H1 (cell line): ENCODE measurements around the gene AP1G2. TPM values are rescaled to one million over a fixed set of nuclear protein-coding genes. Genes with fewer than 3 reads are reported as not detected.

ENCODE experiments used
- CTCF ChIA-PET: fragments of 300-600 bp; sonication (Branson Sonifier 250); formaldehyde crosslinking; loops from one replicate; lab custom pipeline; 2021; ENCODE audit not compliant: partially characterized antibody; lab: Charles Lee
- POLR2A ChIA-PET: fragments of 300-600 bp; sonication (Branson Sonifier 250); formaldehyde crosslinking; loops from one replicate; lab custom pipeline; 2021; ENCODE audit warnings: inconsistent platforms; ENCODE audit not compliant: partially characterized antibody; lab: Charles Lee
- DNase-seq, 2 experiments: peaks; one replicate each; pipeline versions ENCODE4 v3.0.0 to v3.0.0-alpha.2; 2010 to 2022; ENCODE audit warnings: low spot score in 2 of 2, low read depth in 1 of 2, mixed read lengths in 1 of 2
- FAIRE-seq: peaks from 2 replicates; lab custom pipeline; 2011; peaks lifted over from hg19 to GRCh38; lab: Jason Lieb, UNC
- H2AFZ ChIP-seq: 2 replicates; pipeline ENCODE4 v1.8.1; 2012; ENCODE audit warnings: low read length, inconsistent platforms
- H2AK5ac ChIP-seq: 2 replicates; pipeline ENCODE4 v1.6.1; 2013; ENCODE audit warnings: low read depth, low read length
- H2BK120ac ChIP-seq: replicated peaks from 2 replicates; pipeline ENCODE3; 2013; ENCODE audit warnings: low read depth, low read length, inconsistent platforms
- H2BK12ac ChIP-seq: 2 replicates; pipeline ENCODE4 v1.6.1; 2013; ENCODE audit warnings: low read depth, low read length
- H2BK15ac ChIP-seq: 2 replicates; pipeline ENCODE4 v1.6.1; 2013; ENCODE audit warnings: low read length
- H2BK20ac ChIP-seq: 2 replicates; pipeline ENCODE4 v1.6.1; 2013; ENCODE audit warnings: low read length
- H2BK5ac ChIP-seq: 2 replicates; pipeline ENCODE4 v1.6.1; 2013; ENCODE audit warnings: low read depth, low read length
- H3K14ac ChIP-seq: 2 replicates; pipeline ENCODE4 v1.6.1; 2013; ENCODE audit warnings: inconsistent platforms; ENCODE audit not compliant: insufficient read length
- H3K18ac ChIP-seq: 2 replicates; pipeline ENCODE4 v1.6.1; 2013; ENCODE audit warnings: low read length; ENCODE audit errors: extremely low read depth
- H3K23ac ChIP-seq: 2 replicates; pipeline ENCODE4 v1.6.1; 2013; ENCODE audit warnings: inconsistent platforms; ENCODE audit not compliant: insufficient read length
- H3K23me2 ChIP-seq: 2 replicates; pipeline ENCODE4 v1.6.1; 2013; ENCODE audit warnings: low read depth, low read length
- H3K27ac ChIP-seq: 2 replicates; pipeline ENCODE4 v1.6.1; 2011; ENCODE audit warnings: low read depth, low read length, inconsistent platforms
- H3K27me3 ChIP-seq, 4 experiments: replicated peaks in 1 of 4; 1 replicate in 1 of 4; 2 replicates in 3 of 4; pipeline versions ENCODE4 v1.6.1 to v1.8.1; 2011 to 2013; ENCODE audit warnings: low read length in 3 of 4, mild to moderate bottlenecking in 3 of 4, inconsistent platforms in 2 of 4, mixed read lengths in 2 of 4, moderate library complexity in 1 of 4; ENCODE audit not compliant: control insufficient read depth in 3 of 4, insufficient read depth in 3 of 4; ENCODE audit errors: extremely low read depth in 1 of 4
- H3K36me3 ChIP-seq, 4 experiments: 2 replicates each; pipeline versions ENCODE4 v1.6.1 to v1.8.1; 2011 to 2013; ENCODE audit warnings: mild to moderate bottlenecking in 4 of 4, low read length in 3 of 4, moderate library complexity in 2 of 4, control low read depth in 1 of 4, inconsistent platforms in 1 of 4; ENCODE audit not compliant: insufficient read depth in 4 of 4, control insufficient read depth in 2 of 4
- H3K4ac ChIP-seq: replicated peaks from 2 replicates; pipeline ENCODE3; 2013; ENCODE audit warnings: low read length, low read depth, mixed read lengths, inconsistent platforms; ENCODE audit not compliant: insufficient read length
- H3K4me1 ChIP-seq, 4 experiments: replicated peaks in 1 of 4; 1 replicate in 1 of 4; 2 replicates in 3 of 4; pipeline versions ENCODE4 v1.6.1 to v1.8.1; 2011 to 2013; ENCODE audit warnings: low read length in 3 of 4, inconsistent platforms in 2 of 4, mixed read lengths in 1 of 4; ENCODE audit not compliant: insufficient read depth in 4 of 4, control insufficient read depth in 3 of 4
- H3K4me2 ChIP-seq, 2 experiments: 2 replicates each; pipeline versions ENCODE4 v1.6.1 to v1.8.1; 2011 to 2013; ENCODE audit warnings: low read depth in 2 of 2, low read length in 2 of 2, control low read depth in 1 of 2, inconsistent platforms in 1 of 2, mild to moderate bottlenecking in 1 of 2; ENCODE audit not compliant: insufficient read depth in 1 of 2
- H3K4me3 ChIP-seq, 4 experiments: fragments of 200-600, 300-600 bp in 1 of 4; sonication (generic), shearing (Covaris generic), sonication (Bioruptor Twin) in 1 of 4; 2 replicates each; pipeline versions ENCODE4 v1.5.1 to v1.8.1; 2011 to 2016; ENCODE audit warnings: low read length in 4 of 4, low read depth in 3 of 4, control low read depth in 2 of 4, inconsistent platforms in 2 of 4, mild to moderate bottlenecking in 2 of 4, mixed read lengths in 1 of 4, moderate library complexity in 1 of 4; ENCODE audit not compliant: insufficient read depth in 2 of 4; ENCODE audit errors: extremely low read depth in 1 of 4
- H3K56ac ChIP-seq: replicated peaks from 2 replicates; pipeline ENCODE3; 2013; ENCODE audit warnings: low read depth, mild to moderate bottlenecking, mixed read lengths, low read length, inconsistent platforms; ENCODE audit not compliant: insufficient read length
- H3K79me1 ChIP-seq: 2 replicates; pipeline ENCODE4 v1.6.1; 2013; ENCODE audit warnings: low read depth, low read length, control low read depth
- H3K79me2 ChIP-seq, 2 experiments: 2 replicates each; pipeline versions ENCODE4 v1.6.1 to v1.8.1; 2012 to 2013; ENCODE audit warnings: low read length in 2 of 2, mild to moderate bottlenecking in 2 of 2, inconsistent platforms in 1 of 2; ENCODE audit not compliant: insufficient read depth in 2 of 2, control insufficient read depth in 1 of 2
- H3K9ac ChIP-seq, 4 experiments: replicated peaks in 1 of 4; 1 replicate in 1 of 4; 2 replicates in 3 of 4; pipeline versions ENCODE4 v1.6.1 to v1.8.1; 2011 to 2013; ENCODE audit warnings: low read depth in 3 of 4, low read length in 3 of 4, control low read depth in 2 of 4, mild to moderate bottlenecking in 2 of 4, moderate library complexity in 2 of 4, inconsistent platforms in 1 of 4; ENCODE audit errors: extremely low read depth in 1 of 4
- H3K9me3 ChIP-seq, 2 experiments: 2 replicates each; pipeline versions ENCODE4 v1.6.1 to v1.8.1; 2012 to 2013; ENCODE audit warnings: mild to moderate bottlenecking in 2 of 2, moderate library complexity in 2 of 2, control low read depth in 1 of 2, inconsistent platforms in 1 of 2, low read depth in 1 of 2, low read length in 1 of 2, mixed read lengths in 1 of 2; ENCODE audit not compliant: insufficient read depth in 2 of 2
- H4K20me1 ChIP-seq, 2 experiments: replicated peaks in 1 of 2; 2 replicates each; pipeline versions ENCODE3 to v1.8.1; 2011 to 2013; ENCODE audit warnings: inconsistent platforms in 2 of 2, low read length in 2 of 2, mild to moderate bottlenecking in 1 of 2; ENCODE audit not compliant: insufficient read depth in 2 of 2, control insufficient read depth in 1 of 2
- H4K5ac ChIP-seq: 2 replicates; pipeline ENCODE4 v1.6.1; 2013; ENCODE audit warnings: low read length, low read depth, mixed read lengths, inconsistent platforms; ENCODE audit not compliant: insufficient read length
- H4K8ac ChIP-seq: 2 replicates; pipeline ENCODE4 v1.8.0; 2013; ENCODE audit warnings: mild to moderate bottlenecking, moderate library complexity, low read length, inconsistent platforms; ENCODE audit not compliant: insufficient read depth; ENCODE audit errors: extremely low read depth
- H4K91ac ChIP-seq: replicated peaks from 2 replicates; pipeline ENCODE3; 2013; ENCODE audit warnings: low read length, mixed read lengths, inconsistent platforms; ENCODE audit not compliant: insufficient read length
- CEBPB ChIP-seq: IDR thresholded peaks from 2 replicates; pipeline ENCODE4 v1.6.1; 2012; ENCODE audit warnings: low read depth, low read length
- CREB1 ChIP-seq: IDR thresholded peaks from 2 replicates; pipeline ENCODE4 v1.6.1; 2012; ENCODE audit warnings: inconsistent platforms
- EZH2 ChIP-seq: fragments of 200-600 bp; sonication (generic); IDR thresholded peaks from 2 replicates; pipeline ENCODE4 v1.7.1; 2012; ENCODE audit warnings: low read depth, mild to moderate bottlenecking, moderate library complexity, low read length, inconsistent platforms; ENCODE audit not compliant: severe bottlenecking
- GTF2F1 ChIP-seq: IDR thresholded peaks from 2 replicates; pipeline ENCODE4 v1.6.1; 2012; ENCODE audit warnings: low read depth, low read length, improper control_type of control experiment, borderline replicate concordance
- HDAC6 ChIP-seq: IDR thresholded peaks from one replicate; pipeline ENCODE4 v1.7.1; 2012; ENCODE audit warnings: low read depth, mild to moderate bottlenecking, inconsistent platforms, low read length, moderate library complexity
- JUN ChIP-seq: IDR thresholded peaks from 2 replicates; pipeline ENCODE4 v1.6.1; 2011; ENCODE audit warnings: low read depth, mild to moderate bottlenecking, improper control_type of control experiment, low read length
- KDM5A ChIP-seq: fragments of 200-600 bp; IDR thresholded peaks from 2 replicates; pipeline ENCODE4 v1.7.1; 2012; ENCODE audit warnings: mild to moderate bottlenecking, low read length, inconsistent platforms, mixed read lengths
- MAX ChIP-seq: IDR thresholded peaks from 2 replicates; pipeline ENCODE4 v1.6.1; 2012; ENCODE audit warnings: inconsistent platforms
- POLR2AphosphoS5 ChIP-seq: IDR thresholded peaks from 2 replicates; pipeline ENCODE4 v1.6.1; 2011; ENCODE audit warnings: low read depth, low read length
- RFX5 ChIP-seq: IDR thresholded peaks from 2 replicates; pipeline ENCODE4 v1.6.1; 2011; ENCODE audit warnings: low read depth, low read length, improper control_type of control experiment, borderline replicate concordance
- TAF7 ChIP-seq: optimal IDR thresholded peaks from 2 replicates; pipeline ENCODE3; 2011; ENCODE audit warnings: low read depth, mild to moderate bottlenecking, inconsistent platforms, low read length, moderate library complexity, borderline replicate concordance
- WGBS, 2 experiments: shearing (Covaris generic) in 1 of 2; methylation state at CpG; one replicate each; pipeline versions ENCODE4 v1.1.6 to v1.1.7; 2013 to 2015; ENCODE audit warnings: low lambda C conversion rate in 2 of 2, mixed read lengths in 2 of 2, inconsistent platforms in 1 of 2, low coverage in 1 of 2, missing lambda C conversion rate in 1 of 2; ENCODE audit not compliant: insufficient replicate concordance in 2 of 2, insufficient coverage in 1 of 2, insufficient read length in 1 of 2; ENCODE audit errors: extremely low coverage in 1 of 2, missing lambda C conversion rate in 1 of 2; 5-methylcytosine and 5-hydroxymethylcytosine counted together
- polyA plus RNA-seq, 7 experiments: library from polyadenylated mRNA; depleted of rRNA in 3 of 7; stranded (reverse) in 5 of 7; unstranded in 2 of 7; fragments of >200 nt in 5 of 7; fragments of 200-250 nt in 2 of 7; gene quantifications; 1 replicate in 5 of 7; 2 replicates in 1 of 7; 4 replicates in 1 of 7; pipeline versions ENCODE4 v1.2.1 to v1.2.3, GENCODE V29; 2011 to 2013; ENCODE audit warnings: missing spikeins in 2 of 7, mixed read lengths in 2 of 7
- total RNA-seq: library from RNA; stranded (reverse); fragmentation: NEBNext Ultra II Directional; extraction: Animal tissue kit (Norgen Biotek cat#: 25700); gene quantifications from 2 replicates; pipeline ENCODE4 v1.2.1, GENCODE V29; 2021

Gene AP1G2
- total and polyA plus RNA-seq, 2 of the 8 experiments (the other 6 are each of a cell fraction or from before 2014, with no cell fraction given), result 70.9 to 134 TPM

DNA sequence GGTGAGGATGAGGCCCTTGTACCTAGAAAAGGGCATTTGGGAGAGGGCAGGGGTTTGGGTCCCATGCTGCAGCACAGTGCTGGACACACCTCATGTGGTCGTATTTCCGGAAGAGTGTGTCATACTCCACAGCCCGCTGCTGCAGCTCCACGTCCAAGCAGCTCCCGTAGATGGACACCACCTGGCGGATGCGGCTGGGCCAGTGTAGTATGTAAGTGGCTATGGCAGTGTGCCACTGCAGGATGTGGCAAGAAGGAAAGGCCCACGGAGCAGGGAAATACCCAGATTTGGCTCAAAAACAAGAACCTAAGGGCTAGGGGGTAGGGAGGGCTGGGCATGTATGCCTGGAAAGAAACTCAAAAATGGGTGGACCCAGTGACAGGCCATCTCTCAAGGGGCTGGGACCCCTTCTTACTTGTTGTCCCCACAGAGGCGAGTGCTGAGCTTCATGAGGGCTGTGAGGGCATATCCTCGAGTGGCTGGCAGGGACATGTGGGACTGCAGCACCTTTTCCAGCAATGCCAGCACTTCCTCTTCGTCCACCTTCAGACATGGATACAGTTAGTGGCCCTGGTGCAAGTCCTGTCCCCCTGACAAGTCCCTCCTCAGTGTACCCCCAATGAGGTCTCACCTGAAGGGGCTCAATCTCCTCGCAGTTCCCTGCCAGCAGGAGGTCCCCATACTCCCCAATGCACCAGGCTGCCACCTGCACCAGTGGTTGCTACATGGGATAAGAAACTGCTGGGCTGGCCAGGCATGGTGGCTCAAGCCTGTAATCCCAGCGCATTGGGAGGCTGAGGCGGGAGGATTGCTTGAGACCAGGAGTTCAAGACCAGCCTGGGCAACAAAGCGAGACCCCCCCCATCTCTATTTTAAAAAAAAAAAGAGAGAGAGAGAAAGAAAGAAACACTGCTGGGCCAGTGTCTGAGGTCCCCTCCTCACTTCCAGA lies 5.4 kb downstream of the AP1G2 start:
- Histone ChIP-seq H3K79me2 (peaks cover 0 to 11% of the 10 kb centered on the region in 2 experiments; a peak in 2 of 4 replicates), H3K9me3 (no peaks in the 10 kb centered on the region), H3K27ac (0 out of 2 replicates have a peak overlapping the region, but pooled peaks have one; percentile 19), H2BK20ac (no peak overlapping the region), H2BK15ac (no peak overlapping the region), H3K23me2 (peaks cover 6% of the 10 kb centered on the region; the same call in 1 of the 2 replicates), H3K4ac (no peak overlapping the region), H2AK5ac (no peak overlapping the region), H3K23ac (no peak overlapping the region), H3K36me3 (peaks cover 11 to 33% (median 17%) of the 10 kb centered on the region in 4 experiments; a peak in 7 of 8 replicates), H4K20me1 (peaks cover 0 to 7% of the 10 kb centered on the region in 2 experiments), H3K56ac (no peak overlapping the region), H4K8ac (peak overlapping the region; percentile 20; the same call in 1 of the 2 replicates), H3K4me1 (peaks cover under 1 to 16% (median 4%) of the 10 kb centered on the region in 4 experiments; a peak in 6 of 7 replicates), H4K5ac (no peak overlapping the region), H4K91ac (peak overlapping the region; percentile 32), H3K14ac (no peak overlapping the region), H3K4me2 (no peak overlapping the region), H2BK120ac (no peak overlapping the region), H2AFZ (no peak overlapping the region), H3K4me3 (no peak overlapping the region), H3K27me3 (no peaks in the 10 kb centered on the region), H3K18ac (no peak overlapping the region), H3K79me1 (no peaks in the 10 kb centered on the region), H2BK5ac (no peak overlapping the region), H3K9ac (no peak overlapping the region), H2BK12ac (no peak overlapping the region)
- CTCF ChIA-PET, result interaction anchor here (0.8 to 70.5 kb wide), 13 partner anchors 8 to 279 kb away, joined by 3 to 2092 read pairs (median 11); partner anchors contain the start of gene NGDN
- POLR2A ChIA-PET, result interaction anchor here (2.6 to 52.7 kb wide), 3 partner anchors 18 to 83 kb away, joined by 11 to 1523 read pairs (median 944); partner anchors contain the start of genes JPH4, NGDN and ZFHX2
- no peak for TF ChIP-seq CEBPB
- no peak for TF ChIP-seq JUN
- TF ChIP-seq EZH2, result no peak
- TF ChIP-seq RFX5, result no peak
- no peak for TF ChIP-seq GTF2F1
- TF ChIP-seq KDM5A, result no peak
- no peak for TF ChIP-seq HDAC6
- no peak for TF ChIP-seq CREB1
- TF ChIP-seq POLR2AphosphoS5, result no peak
- no peak for TF ChIP-seq MAX
- TF ChIP-seq TAF7, result no peak
- 95% methylated on average over 12 of the region's 15 CpGs; no CpG with 5 or more reads in 1 of the 2 experiments for WGBS, 2 experiments
- FAIRE-seq (no peak), DNase-seq (no peak)
